GM18505 (cell line): ENCODE measurements around the gene SLC25A6.

ENCODE experiments used
- ATAC-seq: cut with Tn5 transposase; IDR thresholded peaks from one replicate; pipeline ENCODE4 v1.9.1; 2021; ENCODE audit not compliant: unreplicated experiment
- POLR2A ChIP-seq: IDR thresholded peaks from 4 replicates; pipeline ENCODE4 v1.6.1; 2011; ENCODE audit warnings: borderline replicate concordance; ENCODE audit not compliant: insufficient read depth, insufficient read length; ENCODE audit errors: extremely low read depth

Gene SLC25A6

DNA sequence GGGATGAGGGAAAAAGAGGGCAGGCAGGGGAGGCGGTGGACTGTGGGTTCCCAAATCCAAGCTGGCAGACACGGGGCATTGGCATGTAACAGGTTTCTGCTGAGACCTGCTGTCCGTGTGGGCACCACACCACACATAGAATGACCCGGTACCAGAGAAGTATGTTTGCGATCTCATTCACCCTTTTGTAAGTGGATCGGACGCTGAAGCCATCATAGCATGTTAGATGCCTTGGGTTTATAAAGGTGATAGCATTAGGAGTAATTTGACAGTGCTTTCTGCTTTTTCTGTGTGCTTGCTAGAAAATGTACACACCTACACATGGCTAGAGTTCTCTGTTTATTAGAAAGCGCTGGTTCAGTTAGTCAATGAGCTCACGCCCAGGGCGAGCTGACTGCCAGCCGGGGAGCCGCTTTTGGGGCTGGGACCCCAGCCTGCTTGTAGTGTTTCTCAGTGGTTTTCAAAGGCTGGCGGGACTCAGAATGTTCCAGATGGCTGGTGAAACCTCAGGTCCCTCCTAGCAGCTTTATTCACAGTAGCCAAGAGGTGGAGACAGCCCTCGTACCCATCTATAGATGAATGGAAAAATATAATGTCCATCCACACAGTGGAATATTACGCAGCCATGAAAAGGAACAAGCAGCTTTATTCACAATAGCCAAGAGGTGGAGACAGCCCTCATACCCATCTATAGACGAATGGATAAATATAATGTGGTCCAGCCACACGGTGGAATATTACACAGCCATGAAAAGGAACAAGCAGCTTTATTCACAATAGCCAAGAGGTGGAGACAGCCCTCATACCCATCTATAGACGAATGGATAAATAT lies 54.7 kb downstream of the SLC25A6 start:
- ATAC-seq = no peak
- TF ChIP-seq POLR2A = no peak

DNA sequence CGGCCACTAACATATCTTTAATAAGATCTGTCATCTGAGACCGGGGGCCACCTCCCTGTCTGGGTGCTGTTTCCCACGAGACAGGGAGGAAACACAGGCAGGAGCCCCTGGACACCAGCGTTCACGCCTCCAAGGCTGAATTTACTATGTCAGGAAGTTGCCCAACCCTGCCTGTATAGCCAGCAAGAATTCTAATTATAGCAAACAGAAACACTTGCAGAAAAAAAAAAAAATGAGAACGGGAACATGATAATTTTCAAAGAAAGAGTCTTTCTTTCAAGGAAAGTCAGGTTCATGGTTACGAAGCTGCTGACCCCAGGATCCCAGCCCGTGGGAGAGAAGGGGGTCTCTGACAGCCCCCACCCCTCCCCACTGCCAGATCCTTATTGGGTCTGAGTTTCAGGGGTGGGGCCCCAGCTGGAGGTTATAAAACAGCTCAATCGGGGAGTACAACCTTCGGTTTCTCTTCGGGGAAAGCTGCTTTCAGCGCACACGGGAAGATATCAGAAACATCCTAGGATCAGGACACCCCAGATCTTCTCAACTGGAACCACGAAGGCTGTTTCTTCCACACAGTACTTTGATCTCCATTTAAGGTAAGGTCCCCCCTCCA lies 55.5 kb downstream of the SLC25A6 start, which contains the start of gene IL3RA:
IL3RA (plus strand) TSS at position 455 of the 613 bp plus-strand sequence. CDS start 4,981 bp downstream, outside the sequence.
- no peak for ATAC-seq
- TF ChIP-seq POLR2A = peak; percentile 37
